Activated T-helper 1 cell treated with anti-CD3 and anti-CD28 coated beads, Interleukin-2, amount 50 U/mL, for 16 hours (primary cell): ENCODE measurements around the gene TADA2A.

Experiments
- DNase-seq, 2 donors: peaks; one replicate each; pipeline ENCODE4 v3.0.0-alpha.2; 2020; ENCODE audit warnings: low read depth in 1 of 2, low spot score in 1 of 2

Gene TADA2A

GRCh38 chr17:37521821-37522220 lies 115.1 kb downstream of the TADA2A start:
- DNase-seq: no peak

DNA sequence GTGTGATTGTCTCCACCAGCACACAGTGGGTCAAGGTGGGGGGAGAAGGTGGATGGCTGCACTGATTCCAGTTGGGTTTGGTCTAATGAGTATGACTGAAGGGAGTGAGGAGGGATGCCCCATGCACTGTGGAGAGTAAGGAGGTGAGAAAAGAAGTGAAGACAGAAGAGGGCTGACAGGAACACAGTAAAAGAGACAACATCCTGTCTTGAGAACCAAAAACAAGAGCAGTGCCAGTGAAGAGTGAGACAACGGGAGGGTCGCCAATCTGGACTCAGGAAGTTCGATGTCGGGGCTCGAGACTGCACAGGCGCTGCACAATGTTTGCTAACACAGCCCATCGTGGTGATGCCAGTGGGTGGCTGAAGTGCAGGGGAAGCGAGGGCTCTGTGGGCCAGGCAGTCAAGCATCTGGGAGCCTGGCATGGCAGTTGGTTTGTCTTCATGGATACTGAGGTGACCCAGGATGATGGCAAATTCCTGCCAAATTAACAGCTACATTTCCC lies 117.1 kb downstream of the TADA2A start:
- no peak for DNase-seq

DNA sequence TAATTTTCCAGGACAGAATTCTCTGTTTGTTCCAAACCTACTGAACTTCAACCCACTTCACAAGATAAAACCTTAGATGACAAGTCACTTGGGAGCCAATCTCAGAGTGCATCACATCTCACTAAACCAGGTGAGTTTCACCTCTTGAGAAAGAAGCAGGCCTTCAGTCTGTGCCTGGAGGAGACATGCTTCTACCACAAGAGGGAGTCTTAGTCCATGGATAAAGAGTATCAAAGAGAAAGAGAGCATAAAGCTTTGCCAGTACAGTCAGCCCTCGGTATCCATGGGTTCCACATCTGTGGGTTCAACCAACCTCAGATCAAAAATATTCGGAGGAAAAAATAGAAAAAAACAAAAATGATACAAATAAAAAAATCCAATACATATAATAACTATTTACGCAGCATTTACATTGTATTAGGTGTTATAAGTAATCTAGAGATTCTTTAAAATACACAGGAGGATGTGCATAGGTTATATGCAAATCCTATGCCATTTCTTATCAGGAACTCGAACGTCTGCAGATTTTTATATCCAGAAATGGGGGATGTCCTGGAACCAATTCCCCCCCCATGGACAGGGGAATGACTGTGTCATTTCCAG lies 120.7 kb downstream of the TADA2A start:
- DNase-seq: no peak
